GM19025 (cell line): ENCODE data around the gene VEPH1.

Experiments used
- ATAC-seq: cut with Tn5 transposase; IDR thresholded peaks from one replicate; pipeline ENCODE4 v1.9.1; 2021; ENCODE audit warnings: mild to moderate bottlenecking, low read depth, moderate library complexity; ENCODE audit not compliant: unreplicated experiment

VEPH1 gene

DNA sequence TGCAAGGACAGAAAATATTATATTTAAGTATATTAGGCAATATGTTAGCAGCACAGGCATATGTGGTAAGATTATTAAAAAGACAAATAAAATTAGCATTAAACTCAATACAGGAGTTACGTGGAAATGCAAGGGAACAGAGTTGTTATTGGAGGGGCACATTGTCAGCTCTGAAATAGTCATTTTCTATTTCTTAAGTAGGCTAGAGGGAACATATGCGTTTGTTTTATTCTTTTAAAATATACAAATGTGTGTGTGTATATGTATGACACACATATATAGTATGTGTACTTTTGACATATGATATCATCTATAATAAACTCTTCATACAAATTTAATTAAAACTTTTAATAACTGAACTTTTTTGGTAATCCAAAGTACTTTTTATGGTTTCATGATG lies 22.8 kb upstream of the VEPH1 start:
- no peak for ATAC-seq

- no peak for ATAC-seq
Measured at GRCh38 chr3:157523814-157524213, 20.6 kb upstream of the VEPH1 start.

GRCh38 chr3:157522648-157523047 lies 19.4 kb upstream of the VEPH1 start:
- no peak for ATAC-seq

GRCh38 chr3:157520485-157521150 lies 17.4 kb upstream of the VEPH1 start:
- ATAC-seq = no peak

GRCh38 chr3:157518881-157519280 lies 15.7 kb upstream of the VEPH1 start:
- no peak for ATAC-seq

DNA sequence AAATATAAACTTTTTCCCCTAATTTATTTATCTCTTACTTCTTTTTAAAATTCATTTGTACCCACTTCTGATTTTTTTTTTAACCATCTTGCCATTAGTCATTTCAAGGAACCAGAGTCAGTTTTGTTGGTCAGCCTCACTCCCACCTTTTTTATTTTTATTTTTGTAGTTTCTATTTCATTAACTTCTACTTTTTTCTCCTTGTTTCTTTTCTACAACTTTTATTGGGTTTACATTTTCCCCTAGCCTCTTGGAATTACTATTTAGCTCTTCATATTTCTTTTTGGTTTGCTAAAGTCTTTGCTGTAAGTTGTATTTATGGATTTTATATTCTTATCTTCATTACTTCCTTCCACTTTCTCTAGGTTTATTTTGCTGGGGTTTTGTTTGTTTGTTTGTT lies 13.7 kb upstream of the VEPH1 start:
- ATAC-seq = no peak

GRCh38 chr3:157515398-157515797 lies 12.2 kb upstream of the VEPH1 start:
- ATAC-seq = no peak

DNA sequence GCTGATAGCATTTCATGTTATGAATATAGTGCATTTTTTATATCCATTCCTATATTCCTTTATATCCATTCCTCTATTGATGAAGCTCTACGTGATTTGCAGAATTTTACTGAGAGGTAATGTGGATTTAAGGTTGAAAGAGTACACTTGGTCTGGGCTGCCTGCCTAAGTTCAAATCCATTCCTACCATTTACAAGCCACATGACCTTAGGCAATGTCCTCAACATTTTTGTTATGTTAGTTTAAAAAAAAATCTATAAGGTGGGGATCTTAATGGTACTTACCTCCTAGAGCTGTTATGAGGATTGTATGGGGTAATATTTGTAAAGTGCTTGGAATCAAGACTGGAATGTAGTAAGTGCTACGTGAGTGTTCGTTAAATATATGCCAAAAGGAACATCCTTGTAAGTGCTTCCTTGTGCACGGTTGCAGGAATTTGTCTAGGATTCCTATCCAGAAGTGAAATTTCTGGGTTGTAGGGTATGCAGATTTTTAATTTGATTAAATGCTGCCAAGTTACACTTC lies 11.2 kb upstream of the VEPH1 start:
- ATAC-seq = no peak

- no peak for ATAC-seq
Measured at GRCh38 chr3:157513585-157513984, 10.4 kb upstream of the VEPH1 start.

- no peak for ATAC-seq
Measured at GRCh38 chr3:157512534-157512933, 9.3 kb upstream of the VEPH1 start.

DNA sequence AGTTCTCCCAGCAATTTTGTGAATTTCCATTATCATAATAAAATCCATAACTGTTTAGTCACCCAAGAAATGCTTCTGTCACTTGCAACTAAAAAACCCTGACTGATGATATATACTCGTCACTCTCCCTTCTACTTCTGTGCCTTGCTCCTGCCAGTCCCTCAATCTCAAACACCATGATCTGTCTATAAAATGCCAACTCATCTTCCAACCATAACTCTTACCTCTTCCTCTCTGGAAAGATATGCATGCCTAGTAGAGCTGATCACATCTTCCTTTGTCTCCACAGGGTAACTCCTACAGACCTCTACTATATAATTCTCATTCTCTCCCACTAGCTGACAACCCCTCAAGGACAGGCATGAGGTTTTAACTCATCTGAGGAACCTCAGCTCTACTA lies 5.2 kb upstream of the VEPH1 start:
- no peak for ATAC-seq

- no peak for ATAC-seq
Measured at GRCh38 chr3:157501863-157502262, 1.4 kb downstream of the VEPH1 start.

DNA sequence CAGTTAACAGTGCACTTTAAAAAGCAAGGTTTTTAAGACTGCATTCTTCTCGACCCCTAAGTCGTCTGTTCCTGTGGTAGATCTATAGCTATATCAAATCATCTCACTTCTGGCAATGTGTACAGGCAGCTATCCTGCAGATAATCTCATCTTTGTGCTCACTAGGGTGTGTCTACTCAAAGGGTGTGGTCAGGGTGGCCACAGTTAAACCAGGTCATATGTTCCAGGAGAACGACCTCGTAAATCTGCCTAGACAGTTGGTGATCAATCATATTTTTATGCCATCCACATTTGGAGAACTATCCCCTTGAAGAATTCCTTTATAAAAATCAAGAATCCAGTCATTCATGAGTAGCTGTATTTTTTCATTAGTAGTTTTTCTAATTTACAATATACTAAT lies 3.0 kb downstream of the VEPH1 start:
- no peak for ATAC-seq

- no peak for ATAC-seq
Measured at GRCh38 chr3:157499342-157499963, 3.8 kb downstream of the VEPH1 start.

- ATAC-seq = no peak
Measured at GRCh38 chr3:157498371-157498770, 4.8 kb downstream of the VEPH1 start.

GRCh38 chr3:157495846-157496245 lies 7.4 kb downstream of the VEPH1 start:
- no peak for ATAC-seq

GRCh38 chr3:157494581-157495281 lies 8.5 kb downstream of the VEPH1 start:
- ATAC-seq = no peak

GRCh38 chr3:157493627-157494550 lies 9.3 kb downstream of the VEPH1 start:
- no peak for ATAC-seq

- no peak for ATAC-seq
Measured at GRCh38 chr3:157491136-157491535, 12.1 kb downstream of the VEPH1 start.

DNA sequence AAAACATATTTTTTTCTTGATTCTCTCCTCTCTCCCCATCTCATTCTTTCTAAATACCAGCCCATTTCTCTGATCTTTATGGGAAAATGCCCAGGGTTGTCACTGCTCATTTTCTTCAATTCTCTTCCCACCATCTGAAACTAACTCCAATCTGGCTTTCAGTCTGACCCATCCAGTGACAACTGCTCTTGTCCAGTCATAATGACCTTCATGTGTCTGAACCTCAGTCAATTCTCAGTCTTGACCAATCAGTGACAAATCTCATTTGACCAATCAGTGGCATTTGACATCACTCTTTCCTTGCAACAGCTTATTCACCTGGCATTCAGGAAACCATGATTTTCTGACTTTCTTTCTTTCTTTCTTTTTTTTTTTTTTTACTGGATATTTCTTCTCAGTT lies 15.1 kb downstream of the VEPH1 start:
- ATAC-seq = no peak

- no peak for ATAC-seq
Measured at GRCh38 chr3:157487339-157487738, 15.9 kb downstream of the VEPH1 start.
